ENCODE data around the gene LCLAT1. TPM values are rescaled to one million over a fixed set of nuclear protein-coding genes. Genes with fewer than 3 reads are reported as not detected.

Gene LCLAT1
- total RNA-seq, 2 experiments from 2014 or later: 9.2 to 19.6 TPM

DNA sequence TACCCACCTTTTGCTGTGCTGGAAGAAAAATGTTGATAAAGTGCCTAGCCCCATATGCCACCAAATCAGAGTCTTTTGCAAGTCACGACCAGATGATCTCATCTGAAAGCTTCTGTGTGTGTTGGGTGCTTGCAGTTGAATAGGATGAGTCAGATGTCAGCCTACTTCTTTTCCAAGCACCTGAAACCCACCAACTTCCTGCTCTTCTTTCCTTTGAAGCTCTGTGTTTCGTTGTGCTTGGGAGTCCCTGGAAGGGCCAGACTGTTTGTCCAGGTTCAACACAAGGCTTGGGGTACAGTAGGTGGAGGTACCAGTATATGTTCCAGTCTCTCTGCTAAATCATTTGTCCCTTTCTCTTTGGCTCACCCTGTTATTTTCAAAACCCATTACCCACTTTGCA lies 36.8 kb upstream of the LCLAT1 start:
- ChIA-PET CTCF (ENCODE audit: unreplicated experiment) (no interaction called here), POLR2A (no interaction called here)
- intact Hi-C loops (cut with micrococcal nuclease; ENCODE audit: unreplicated experiment): no loop called here
- TF ChIP-seq, protein P1, sequence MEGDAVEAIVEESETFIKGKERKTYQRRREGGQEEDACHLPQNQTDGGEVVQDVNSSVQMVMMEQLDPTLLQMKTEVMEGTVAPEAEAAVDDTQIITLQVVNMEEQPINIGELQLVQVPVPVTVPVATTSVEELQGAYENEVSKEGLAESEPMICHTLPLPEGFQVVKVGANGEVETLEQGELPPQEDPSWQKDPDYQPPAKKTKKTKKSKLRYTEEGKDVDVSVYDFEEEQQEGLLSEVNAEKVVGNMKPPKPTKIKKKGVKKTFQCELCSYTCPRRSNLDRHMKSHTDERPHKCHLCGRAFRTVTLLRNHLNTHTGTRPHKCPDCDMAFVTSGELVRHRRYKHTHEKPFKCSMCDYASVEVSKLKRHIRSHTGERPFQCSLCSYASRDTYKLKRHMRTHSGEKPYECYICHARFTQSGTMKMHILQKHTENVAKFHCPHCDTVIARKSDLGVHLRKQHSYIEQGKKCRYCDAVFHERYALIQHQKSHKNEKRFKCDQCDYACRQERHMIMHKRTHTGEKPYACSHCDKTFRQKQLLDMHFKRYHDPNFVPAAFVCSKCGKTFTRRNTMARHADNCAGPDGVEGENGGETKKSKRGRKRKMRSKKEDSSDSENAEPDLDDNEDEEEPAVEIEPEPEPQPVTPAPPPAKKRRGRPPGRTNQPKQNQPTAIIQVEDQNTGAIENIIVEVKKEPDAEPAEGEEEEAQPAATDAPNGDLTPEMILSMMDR (conservative IDR thresholded peaks at IDR 0.05; ENCODE audit: low read length): no peak
- TF ChIP-seq EZH2phosphoT487 (IDR thresholded peaks at IDR 0.05; ENCODE audit: borderline replicate concordance, low read depth, low read length): no peak
- no peaks in the 10 kb centered on the region for H3K36me3 ChIP-seq (ENCODE audit: insufficient read depth, low read length)
- no peak for DNase-seq (ENCODE audit: low spot score)
- BruUV-seq (replicated peaks): no TSS peak
- no peak overlapping the region for H3K27ac ChIP-seq (ENCODE audit: low read depth, low read length, poor library complexity, severe bottlenecking)
- no peaks in the 10 kb centered on the region for H4K20me1 ChIP-seq (ENCODE audit: insufficient read depth, low read length)
- H3K4me3 ChIP-seq (ENCODE audit: low read depth, low read length, poor library complexity, severe bottlenecking): no peak overlapping the region
- H3K9me3 ChIP-seq (ENCODE audit: low read length): no peaks in the 10 kb centered on the region
- no peaks in the 10 kb centered on the region for H3K4me1 ChIP-seq (ENCODE audit: insufficient read depth, low read length, poor library complexity, severe bottlenecking)
- H2AFZ ChIP-seq (ENCODE audit: low read length): no peak overlapping the region
- no peaks in the 10 kb centered on the region for H3K79me2 ChIP-seq (ENCODE audit: insufficient read depth, low read depth, low read length)
- no peaks in the 10 kb centered on the region for H3K9me2 ChIP-seq (ENCODE audit: insufficient read depth, low read length)
- no peak overlapping the region for H3K4me2 ChIP-seq (ENCODE audit: low read length)

GRCh38 chr2:30412047-30412683 lies 34.9 kb upstream of the LCLAT1 start:
- H4K20me1 ChIP-seq (ENCODE audit: insufficient read depth, low read length): no peaks in the 10 kb centered on the region
- no peak for DNase-seq (ENCODE audit: low spot score)
- no peaks in the 10 kb centered on the region for H3K79me2 ChIP-seq (ENCODE audit: insufficient read depth, low read depth, low read length)
- BruUV-seq (replicated peaks): no TSS peak
- no peak overlapping the region for H3K4me2 ChIP-seq (ENCODE audit: low read length)
- no peaks in the 10 kb centered on the region for H3K9me2 ChIP-seq (ENCODE audit: insufficient read depth, low read length)
- POLR2A ChIA-PET: interaction anchor here (0.6 to 1.2 kb wide), 4 partner anchors 9 to 151 kb away, joined by 3 to 7 read pairs (median 4); no protein-coding TSS in a partner anchor
- no peak overlapping the region for H3K27ac ChIP-seq (ENCODE audit: low read depth, low read length, poor library complexity, severe bottlenecking)
- H3K36me3 ChIP-seq (ENCODE audit: insufficient read depth, low read length): no peaks in the 10 kb centered on the region
- no peaks in the 10 kb centered on the region for H3K4me1 ChIP-seq (ENCODE audit: insufficient read depth, low read length, poor library complexity, severe bottlenecking)
- CTCF ChIA-PET (ENCODE audit: unreplicated experiment): no interaction called here
- no peak overlapping the region for H2AFZ ChIP-seq (ENCODE audit: low read length)
- intact Hi-C loops (cut with micrococcal nuclease; ENCODE audit: unreplicated experiment): no loop called here
- TF ChIP-seq EZH2phosphoT487 (IDR thresholded peaks at IDR 0.05; ENCODE audit: borderline replicate concordance, low read depth, low read length): no peak
- TF ChIP-seq, protein P1 (conservative IDR thresholded peaks at IDR 0.05; ENCODE audit: low read length): no peak
- H3K9me3 ChIP-seq (ENCODE audit: low read length): no peaks in the 10 kb centered on the region
- no peak overlapping the region for H3K4me3 ChIP-seq (ENCODE audit: low read depth, low read length, poor library complexity, severe bottlenecking)

Data from OCI-LY7 (cell line).